Hepatocyte (in vitro differentiated cells): ENCODE measurements around the gene PDHB. TPM values are rescaled to one million over a fixed set of nuclear protein-coding genes. Genes with fewer than 3 reads are reported as not detected.
A peak's percentile ranks its signal among the peaks of the same experiment; 100 is the strongest.

Experiments used
- DNase-seq: peaks from one replicate; pipeline ENCODE4 v3.0.0-alpha.2; 2016; ENCODE audit warnings: low spot score
- H2AFZ ChIP-seq: fragments of 200-600 bp; sonication (generic); 2 replicates; pipeline ENCODE4 v1.6.0; 2016; ENCODE audit warnings: antibody characterized with exemption, mild to moderate bottlenecking
- H3K27ac ChIP-seq: fragments of 200-600 bp; sonication (generic); 2 replicates; pipeline ENCODE4 v1.5.1; 2016; ENCODE audit warnings: mild to moderate bottlenecking
- H3K27me3 ChIP-seq: fragments of 200-600 bp; sonication (generic); 2 replicates; pipeline ENCODE4 v1.6.1; 2016
- H3K36me3 ChIP-seq: fragments of 200-600 bp; sonication (generic); replicated peaks from 2 replicates; pipeline ENCODE4 v1.5.1; 2016; ENCODE audit warnings: low read depth; ENCODE audit not compliant: insufficient read depth
- H3K4me1 ChIP-seq: fragments of 200-600 bp; sonication (generic); 2 replicates; pipeline ENCODE4 v1.5.1; 2016; ENCODE audit warnings: mild to moderate bottlenecking, moderate library complexity; ENCODE audit not compliant: insufficient read depth
- H3K4me2 ChIP-seq: fragments of 200-600 bp; sonication (generic); 2 replicates; pipeline ENCODE4 v1.6.0; 2016
- H3K4me3 ChIP-seq: fragments of 200-600 bp; sonication (generic); 2 replicates; pipeline ENCODE4 v1.5.1; 2016; ENCODE audit warnings: mild to moderate bottlenecking
- H3K79me2 ChIP-seq: fragments of 200-600 bp; sonication (generic); 2 replicates; pipeline ENCODE4 v1.6.0; 2017; ENCODE audit warnings: mild to moderate bottlenecking
- H3K9me2 ChIP-seq: fragments of 200-600 bp; sonication (generic); replicated peaks from 2 replicates; pipeline ENCODE4 v1.6.0; 2017; ENCODE audit warnings: mild to moderate bottlenecking; ENCODE audit not compliant: insufficient read depth
- H3K9me3 ChIP-seq: fragments of 200-600 bp; sonication (generic); 2 replicates; pipeline ENCODE4 v1.5.1; 2016; ENCODE audit warnings: low read depth, mild to moderate bottlenecking
- H4K20me1 ChIP-seq: fragments of 200-600 bp; sonication (generic); 2 replicates; pipeline ENCODE4 v1.6.0; 2016; ENCODE audit warnings: mild to moderate bottlenecking; ENCODE audit not compliant: insufficient read depth, poor library complexity, severe bottlenecking
- EZH2 ChIP-seq: fragments of 200-600 bp; sonication (generic); IDR thresholded peaks from 2 replicates; pipeline ENCODE4 v1.6.1; 2016; ENCODE audit warnings: antibody characterized with exemption, mild to moderate bottlenecking, borderline replicate concordance
- EZH2phosphoT487 ChIP-seq: fragments of 200-600 bp; sonication (generic); IDR thresholded peaks from one replicate; pipeline ENCODE4 v1.6.1; 2018; ENCODE audit warnings: antibody characterized with exemption, mild to moderate bottlenecking, low read depth, moderate library complexity; ENCODE audit not compliant: unreplicated experiment, severe bottlenecking
- WGBS: methylation state at CpG from one replicate; pipeline ENCODE4 v1.1.6; 2016; ENCODE audit warnings: low lambda C conversion rate; ENCODE audit errors: missing lambda C conversion rate; 5-methylcytosine and 5-hydroxymethylcytosine counted together
- polyA plus RNA-seq: library from polyadenylated mRNA; unstranded; fragments of >200 nt; fragmentation: Nextera tagmentation; extraction: Ambion mirVana; gene quantifications from 2 replicates; pipeline ENCODE4 v1.2.1, GENCODE V29; 2016
- total RNA-seq: library from RNA; depleted of rRNA; stranded (reverse); fragments of >200 nt; gene quantifications from 2 replicates; pipeline ENCODE4 v1.2.3, GENCODE V29; 2014
- TF ChIP-seq, protein P1 (sequence below): fragments of 200-600 bp; sonication (generic); IDR thresholded peaks from 2 replicates; pipeline ENCODE4 v1.5.1; 2016; ENCODE audit warnings: antibody characterized with exemption, mild to moderate bottlenecking; ENCODE audit not compliant: poor library complexity

Gene PDHB
- total and polyA plus RNA-seq, 2 experiments from 2014 or later: 119 to 150 TPM

DNA sequence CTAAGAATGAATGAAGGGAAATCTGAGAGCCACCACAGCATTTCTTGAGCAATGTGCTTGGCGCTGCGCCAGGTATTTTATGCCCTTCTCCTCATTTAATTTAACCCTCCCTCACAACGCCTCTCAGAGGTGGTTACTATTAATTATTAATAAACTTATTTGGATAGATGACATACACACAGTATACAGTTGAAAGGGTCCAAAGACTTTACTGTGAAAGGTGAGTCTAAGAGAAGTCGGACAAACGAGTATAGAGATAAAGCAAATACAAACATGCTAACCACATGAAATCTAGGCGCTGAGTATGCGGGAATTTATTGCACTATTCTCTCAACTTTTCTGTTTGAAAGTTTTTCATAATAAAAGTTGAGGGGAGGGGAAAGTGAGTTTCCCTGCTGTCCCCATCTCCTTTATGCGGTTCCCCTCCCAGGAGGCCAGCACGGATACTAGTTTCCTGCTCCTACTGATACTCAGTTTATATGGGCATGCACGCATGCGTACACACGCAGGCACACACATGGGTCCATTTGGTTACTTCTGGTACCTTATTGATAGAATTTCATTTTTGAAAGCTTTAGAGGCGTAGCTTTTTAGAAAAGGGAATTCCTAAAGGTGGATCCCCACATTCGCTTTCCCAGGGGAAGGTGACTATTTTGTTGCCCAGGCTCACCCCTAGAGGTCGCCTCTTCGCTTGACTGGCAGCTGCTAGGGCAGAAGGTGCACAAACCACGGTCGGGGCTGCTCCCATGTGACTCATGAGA lies 29.7 kb upstream of the PDHB start:
- Histone ChIP-seq H3K36me3 (no peaks in the 10 kb centered on the region), H2AFZ (peak overlapping the region; percentile 36), H3K4me2 (peak overlapping the region; percentile 59), H3K9me3 (no peaks in the 10 kb centered on the region), H3K27ac (no peak overlapping the region), H3K27me3 (no peaks in the 10 kb centered on the region), H3K4me1 (peaks cover 7% of the 10 kb centered on the region), H3K4me3 (no peak overlapping the region), H3K9me2 (no peaks in the 10 kb centered on the region), H4K20me1 (no peaks in the 10 kb centered on the region), H3K79me2 (no peaks in the 10 kb centered on the region)
- 32% methylated on average over 18 of the region's 18 CpGs for WGBS
- TF ChIP-seq EZH2phosphoT487: no peak
- TF ChIP-seq EZH2: no peak
- TF ChIP-seq, protein P1, sequence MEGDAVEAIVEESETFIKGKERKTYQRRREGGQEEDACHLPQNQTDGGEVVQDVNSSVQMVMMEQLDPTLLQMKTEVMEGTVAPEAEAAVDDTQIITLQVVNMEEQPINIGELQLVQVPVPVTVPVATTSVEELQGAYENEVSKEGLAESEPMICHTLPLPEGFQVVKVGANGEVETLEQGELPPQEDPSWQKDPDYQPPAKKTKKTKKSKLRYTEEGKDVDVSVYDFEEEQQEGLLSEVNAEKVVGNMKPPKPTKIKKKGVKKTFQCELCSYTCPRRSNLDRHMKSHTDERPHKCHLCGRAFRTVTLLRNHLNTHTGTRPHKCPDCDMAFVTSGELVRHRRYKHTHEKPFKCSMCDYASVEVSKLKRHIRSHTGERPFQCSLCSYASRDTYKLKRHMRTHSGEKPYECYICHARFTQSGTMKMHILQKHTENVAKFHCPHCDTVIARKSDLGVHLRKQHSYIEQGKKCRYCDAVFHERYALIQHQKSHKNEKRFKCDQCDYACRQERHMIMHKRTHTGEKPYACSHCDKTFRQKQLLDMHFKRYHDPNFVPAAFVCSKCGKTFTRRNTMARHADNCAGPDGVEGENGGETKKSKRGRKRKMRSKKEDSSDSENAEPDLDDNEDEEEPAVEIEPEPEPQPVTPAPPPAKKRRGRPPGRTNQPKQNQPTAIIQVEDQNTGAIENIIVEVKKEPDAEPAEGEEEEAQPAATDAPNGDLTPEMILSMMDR: peak; percentile 78
- peak; percentile 86 for DNase-seq

DNA sequence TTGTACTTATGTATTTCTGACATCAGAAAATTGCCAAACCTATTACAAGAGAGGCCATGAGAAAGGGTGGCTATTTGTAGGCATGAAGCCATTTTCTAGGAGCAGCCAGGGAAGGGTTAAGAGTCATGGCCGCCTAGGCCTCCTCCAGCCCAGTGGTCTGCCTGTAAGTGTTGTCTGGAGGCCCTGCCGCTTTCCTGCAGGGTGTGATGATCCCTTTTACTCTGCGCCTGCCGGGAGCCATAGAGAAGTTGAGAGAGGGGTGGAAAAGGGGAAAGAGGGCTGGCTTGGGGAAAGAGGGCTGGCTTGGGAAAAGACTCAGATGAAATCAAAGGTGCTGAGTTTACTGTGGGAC lies 29.2 kb upstream of the PDHB start:
- 56% methylated on average over 4 of the region's 4 CpGs for WGBS
- H3K4me2 ChIP-seq: peak overlapping the region; percentile 59
- no peak overlapping the region for H2AFZ ChIP-seq

DNA sequence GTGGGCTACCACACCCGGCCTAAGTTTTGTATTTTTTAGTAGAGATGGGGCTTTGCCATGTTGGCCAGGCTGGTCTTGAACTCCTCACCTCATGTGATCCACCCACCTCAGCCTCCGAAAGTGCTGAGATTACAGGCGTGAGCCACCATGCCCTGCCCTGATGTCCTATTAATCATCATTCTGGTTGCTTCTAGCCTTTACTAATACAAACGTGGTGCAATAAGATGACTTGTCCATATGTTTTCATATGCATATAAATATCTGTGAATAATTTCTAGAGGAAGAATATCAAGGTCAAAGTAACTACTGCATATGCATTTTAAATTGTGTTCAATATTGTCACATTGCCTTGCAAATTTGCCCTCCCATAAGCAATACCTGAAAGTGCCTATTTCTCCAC lies 25.5 kb upstream of the PDHB start:
- Histone ChIP-seq H2AFZ (no peak overlapping the region), H3K4me1 (peaks cover 7% of the 10 kb centered on the region), H3K27ac (no peak overlapping the region), H4K20me1 (no peaks in the 10 kb centered on the region), H3K4me3 (no peak overlapping the region), H3K9me2 (no peaks in the 10 kb centered on the region), H3K9me3 (no peaks in the 10 kb centered on the region), H3K36me3 (no peaks in the 10 kb centered on the region), H3K27me3 (no peaks in the 10 kb centered on the region), H3K79me2 (no peaks in the 10 kb centered on the region), H3K4me2 (no peak overlapping the region)
- DNase-seq: no peak
- 95% methylated on average over 4 of the region's 4 CpGs for WGBS
- TF ChIP-seq, protein P1: no peak
- TF ChIP-seq EZH2: no peak
- TF ChIP-seq EZH2phosphoT487: no peak

More for the DNA sequence above, 29.2 kb upstream of the PDHB start:
- H3K9me3 ChIP-seq: no peaks in the 10 kb centered on the region
- no peaks in the 10 kb centered on the region for H3K79me2 ChIP-seq
- H3K27me3 ChIP-seq: no peaks in the 10 kb centered on the region
- H3K27ac ChIP-seq: no peak overlapping the region
- DNase-seq: no peak
- H3K36me3 ChIP-seq: no peaks in the 10 kb centered on the region
- H4K20me1 ChIP-seq: no peaks in the 10 kb centered on the region
- TF ChIP-seq, protein P1: no peak
- TF ChIP-seq EZH2phosphoT487 (no peak), EZH2 (no peak)
- H3K4me1 ChIP-seq: peaks cover 7% of the 10 kb centered on the region
- H3K4me3 ChIP-seq: no peak overlapping the region
- no peaks in the 10 kb centered on the region for H3K9me2 ChIP-seq
